GM10248 (cell line): ENCODE data around the gene VIPR2.

Source experiments
- CTCF ChIA-PET: fragments of 300-600 bp; sonication (Branson Sonifier 250); formaldehyde crosslinking; extraction: SDS; loops from one replicate; lab custom pipeline; 2021; ENCODE audit warnings: antibody characterized with exemption; lab: Yijun Ruan, JAX
- POLR2A ChIA-PET: fragments of 350-650 bp; sonication (Branson Sonifier 250); formaldehyde crosslinking; extraction: SDS; loops from one replicate; lab custom pipeline; 2020; ENCODE audit warnings: antibody characterized with exemption; lab: Yijun Ruan, JAX
- DNase-seq: peaks from one replicate; pipeline ENCODE4 v3.0.0; 2012; ENCODE audit errors: extremely low spot score
- TF ChIP-seq, protein P1 (sequence below): IDR thresholded peaks from 2 replicates; pipeline ENCODE4 v1.5.1; 2012; ENCODE audit warnings: mild to moderate bottlenecking, low read depth; ENCODE audit errors: extremely low read depth, missing control alignments, control extremely low read depth

Gene VIPR2

DNA sequence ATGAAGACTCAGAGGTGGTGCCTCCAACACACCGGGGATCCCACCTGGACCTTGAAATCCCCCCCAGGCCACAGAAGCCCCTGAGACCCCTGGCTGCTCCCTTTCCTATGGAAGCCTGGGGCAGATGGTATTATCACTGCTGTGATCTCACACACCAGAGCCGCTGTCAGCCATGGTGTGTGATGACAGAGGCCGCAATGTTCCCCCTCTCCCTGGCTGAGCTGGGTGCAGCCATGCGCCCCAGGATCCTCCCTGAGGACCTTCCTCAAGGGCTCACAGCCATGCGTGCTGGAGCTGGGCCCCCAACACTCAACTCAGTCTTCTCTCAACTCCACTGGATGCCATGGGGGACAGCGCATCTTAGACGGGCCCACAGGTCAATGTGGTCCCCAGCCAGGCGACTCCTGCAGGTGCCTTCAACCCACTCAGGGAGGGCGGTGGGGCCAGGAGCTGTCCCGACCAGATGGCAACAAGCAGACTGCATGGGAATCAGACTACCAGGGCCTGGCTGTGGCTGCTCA is 44.9 kb downstream of the VIPR2 start:
- TF ChIP-seq, protein P1, sequence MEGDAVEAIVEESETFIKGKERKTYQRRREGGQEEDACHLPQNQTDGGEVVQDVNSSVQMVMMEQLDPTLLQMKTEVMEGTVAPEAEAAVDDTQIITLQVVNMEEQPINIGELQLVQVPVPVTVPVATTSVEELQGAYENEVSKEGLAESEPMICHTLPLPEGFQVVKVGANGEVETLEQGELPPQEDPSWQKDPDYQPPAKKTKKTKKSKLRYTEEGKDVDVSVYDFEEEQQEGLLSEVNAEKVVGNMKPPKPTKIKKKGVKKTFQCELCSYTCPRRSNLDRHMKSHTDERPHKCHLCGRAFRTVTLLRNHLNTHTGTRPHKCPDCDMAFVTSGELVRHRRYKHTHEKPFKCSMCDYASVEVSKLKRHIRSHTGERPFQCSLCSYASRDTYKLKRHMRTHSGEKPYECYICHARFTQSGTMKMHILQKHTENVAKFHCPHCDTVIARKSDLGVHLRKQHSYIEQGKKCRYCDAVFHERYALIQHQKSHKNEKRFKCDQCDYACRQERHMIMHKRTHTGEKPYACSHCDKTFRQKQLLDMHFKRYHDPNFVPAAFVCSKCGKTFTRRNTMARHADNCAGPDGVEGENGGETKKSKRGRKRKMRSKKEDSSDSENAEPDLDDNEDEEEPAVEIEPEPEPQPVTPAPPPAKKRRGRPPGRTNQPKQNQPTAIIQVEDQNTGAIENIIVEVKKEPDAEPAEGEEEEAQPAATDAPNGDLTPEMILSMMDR: no peak
- ChIA-PET CTCF (no interaction called here), POLR2A (no interaction called here)
- no peak for DNase-seq

DNA sequence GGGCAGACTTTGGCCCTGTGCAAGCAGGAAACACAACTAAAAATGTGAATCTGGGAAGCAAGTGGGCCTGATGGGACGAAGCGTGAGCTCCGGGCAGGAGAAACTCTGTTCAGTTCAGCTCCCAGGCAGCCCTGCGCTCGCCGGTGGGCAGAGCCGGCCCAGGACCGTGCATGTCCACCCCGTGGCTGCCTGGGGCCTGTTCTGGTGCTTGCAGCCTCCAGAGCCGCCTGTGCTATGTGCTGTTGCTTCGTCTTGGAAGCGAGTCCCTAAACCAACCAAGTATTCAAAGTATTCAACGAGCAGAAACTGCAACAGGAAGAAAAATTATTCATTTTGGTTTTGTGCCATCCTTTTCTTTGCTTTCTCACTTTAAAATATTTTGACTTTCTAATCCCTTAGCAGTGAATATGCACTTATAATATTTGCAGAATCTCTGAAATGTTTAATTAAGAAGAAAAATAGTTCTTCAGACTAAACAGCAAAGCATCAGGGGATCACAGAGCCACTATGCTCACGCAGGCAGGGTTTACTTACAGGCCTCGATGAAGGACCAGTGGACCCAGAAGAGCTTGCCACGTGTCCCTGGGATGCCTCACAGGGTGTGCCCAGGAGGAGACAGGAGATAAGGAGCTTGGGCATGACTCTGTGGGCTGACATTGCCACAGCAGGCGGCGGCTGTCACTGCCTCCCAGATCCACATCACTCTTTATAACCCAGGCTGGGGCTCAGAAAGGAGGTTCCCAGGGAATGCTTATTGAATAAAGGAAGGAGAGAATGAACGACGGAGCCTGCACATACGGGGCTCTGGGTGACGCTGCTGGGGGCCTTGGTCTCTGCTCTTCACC is 45.6 kb downstream of the VIPR2 start:
- ChIA-PET CTCF (no interaction called here), POLR2A (no interaction called here)
- DNase-seq: no peak
- TF ChIP-seq, protein P1: no peak

DNA sequence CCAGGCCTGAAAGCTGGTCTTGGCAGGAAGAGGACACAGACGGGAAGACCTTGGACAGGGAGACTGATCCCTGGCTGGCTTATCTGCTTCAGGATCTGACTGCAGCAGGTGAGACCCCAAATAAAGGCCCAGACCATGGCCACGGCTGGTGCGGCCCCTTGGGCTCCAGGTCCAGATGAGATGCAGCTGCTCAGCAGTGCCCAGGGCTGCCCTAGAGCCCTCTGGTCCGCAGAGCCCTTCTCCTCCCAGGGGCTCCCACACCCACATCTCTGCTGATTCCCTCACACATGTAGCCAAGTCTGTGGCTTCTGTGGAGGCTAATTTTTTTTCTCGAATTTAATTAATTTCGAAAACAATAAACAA is 46.3 kb downstream of the VIPR2 start:
- DNase-seq: no peak
- ChIA-PET POLR2A (no interaction called here), CTCF (no interaction called here)
- TF ChIP-seq, protein P1: no peak

DNA sequence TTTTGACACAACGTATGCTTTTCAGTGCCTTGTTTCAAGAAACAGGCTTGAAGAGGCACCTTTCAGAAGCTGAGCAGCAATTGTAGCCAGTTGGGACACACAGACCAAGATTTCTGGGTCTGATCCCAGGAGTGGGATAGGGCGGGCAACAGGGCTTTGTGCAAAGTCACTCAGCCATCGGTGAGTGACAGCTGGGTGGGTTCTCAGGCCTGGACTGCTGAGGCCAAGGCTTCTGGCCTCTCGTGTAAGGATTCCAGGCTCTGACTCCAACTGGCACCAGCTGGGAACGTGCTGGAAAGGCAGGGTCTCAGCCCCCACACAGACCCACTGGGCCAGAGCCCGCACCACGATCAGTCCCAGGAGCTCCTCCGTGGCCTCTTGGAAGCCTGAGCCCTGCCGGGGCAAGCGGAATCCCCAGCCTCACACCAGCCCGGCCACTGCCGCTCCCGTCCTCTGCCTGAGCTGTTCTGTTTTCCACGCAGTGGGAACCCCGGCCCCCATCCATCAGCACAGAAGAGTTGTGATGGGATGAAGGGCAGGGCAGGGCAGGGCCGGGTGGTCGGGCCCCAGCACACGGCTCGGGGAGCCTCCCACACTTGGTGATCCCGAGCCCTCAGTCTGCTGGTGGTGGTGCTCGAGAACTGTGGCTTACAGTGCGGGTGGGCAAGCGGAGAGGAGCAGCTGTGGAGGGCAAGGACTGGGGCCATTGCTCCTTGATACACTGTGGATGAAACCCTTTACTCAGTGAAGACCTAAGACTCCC is 46.8 kb downstream of the VIPR2 start:
- ChIA-PET POLR2A (no interaction called here), CTCF (no interaction called here)
- TF ChIP-seq, protein P1: no peak
- DNase-seq: no peak

DNA sequence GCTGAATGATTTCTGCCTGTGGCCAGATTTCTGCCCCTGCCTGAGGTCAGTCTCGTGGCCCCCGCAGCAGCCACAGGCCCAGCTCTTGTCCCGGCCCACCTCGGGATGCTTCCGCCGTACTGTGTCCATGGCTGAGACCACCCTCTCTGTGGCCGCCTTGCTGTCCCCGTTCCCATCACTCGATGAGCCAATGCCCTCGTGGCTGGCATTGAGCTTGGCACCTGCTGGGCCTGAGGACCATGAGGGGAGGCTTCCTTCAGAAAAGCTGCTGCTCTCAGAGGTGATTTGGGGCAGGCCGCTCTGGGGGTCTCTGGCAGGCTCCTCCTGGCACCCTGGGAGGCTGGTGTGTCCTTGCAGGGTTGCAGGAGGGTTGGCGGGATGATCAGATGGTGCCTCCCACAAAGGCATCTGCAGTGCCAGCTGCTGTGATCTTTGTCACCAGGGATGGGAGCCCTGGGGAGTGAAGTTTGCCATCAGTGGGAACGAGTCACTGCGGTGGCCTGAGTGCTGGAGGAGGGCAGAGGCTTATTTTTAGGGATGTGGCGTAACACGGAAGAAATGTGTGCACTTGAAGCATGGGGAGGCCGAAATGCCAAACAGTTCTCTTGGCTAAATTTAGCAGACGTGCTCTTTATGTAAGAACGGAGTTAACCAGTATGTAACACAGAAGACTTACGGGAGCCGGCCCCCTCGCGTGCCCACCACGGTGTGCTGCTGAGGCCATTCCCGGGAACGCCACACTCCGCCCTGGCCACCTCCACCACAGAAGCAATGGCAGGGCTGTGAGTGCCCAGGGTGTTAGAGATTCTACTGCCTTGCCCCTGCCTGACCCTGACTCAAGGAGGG is 47.7 kb downstream of the VIPR2 start:
- TF ChIP-seq, protein P1: no peak
- DNase-seq: no peak
- ChIA-PET POLR2A (no interaction called here), CTCF (no interaction called here)

DNA sequence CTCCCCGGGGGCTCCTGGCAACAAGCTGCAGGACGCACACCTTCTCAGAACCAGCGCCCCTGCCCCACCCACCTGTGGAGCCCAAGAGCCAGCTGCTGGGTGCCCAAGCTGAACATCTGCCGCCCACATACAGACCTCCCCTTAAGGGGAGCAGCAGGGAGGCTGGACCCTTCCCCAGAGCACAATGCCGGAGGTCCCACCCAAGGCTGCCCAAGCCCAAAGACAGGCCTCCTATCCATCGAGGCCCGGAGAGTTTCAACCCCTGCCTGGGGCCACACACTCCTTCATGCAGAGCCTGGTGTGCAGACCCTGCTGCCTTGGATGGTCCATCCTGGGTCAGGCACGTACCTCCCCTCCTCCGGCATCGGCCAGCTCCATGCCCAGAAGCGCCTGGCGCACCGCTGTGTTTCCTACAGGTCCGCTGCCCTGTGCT is 48.7 kb downstream of the VIPR2 start:
- POLR2A ChIA-PET: no interaction called here
- DNase-seq: no peak
- TF ChIP-seq, protein P1: no peak
- CTCF ChIA-PET: no interaction called here
